GM21360 (cell line): ENCODE results near the gene SYPL2.
A peak's percentile ranks its signal among the peaks of the same experiment; 100 is the strongest.

Source experiments
- ATAC-seq: cut with Tn5 transposase; IDR thresholded peaks from one replicate; pipeline ENCODE4 v1.9.1; 2021; ENCODE audit warnings: mild to moderate bottlenecking, moderate library complexity; ENCODE audit not compliant: unreplicated experiment

The SYPL2 gene

DNA sequence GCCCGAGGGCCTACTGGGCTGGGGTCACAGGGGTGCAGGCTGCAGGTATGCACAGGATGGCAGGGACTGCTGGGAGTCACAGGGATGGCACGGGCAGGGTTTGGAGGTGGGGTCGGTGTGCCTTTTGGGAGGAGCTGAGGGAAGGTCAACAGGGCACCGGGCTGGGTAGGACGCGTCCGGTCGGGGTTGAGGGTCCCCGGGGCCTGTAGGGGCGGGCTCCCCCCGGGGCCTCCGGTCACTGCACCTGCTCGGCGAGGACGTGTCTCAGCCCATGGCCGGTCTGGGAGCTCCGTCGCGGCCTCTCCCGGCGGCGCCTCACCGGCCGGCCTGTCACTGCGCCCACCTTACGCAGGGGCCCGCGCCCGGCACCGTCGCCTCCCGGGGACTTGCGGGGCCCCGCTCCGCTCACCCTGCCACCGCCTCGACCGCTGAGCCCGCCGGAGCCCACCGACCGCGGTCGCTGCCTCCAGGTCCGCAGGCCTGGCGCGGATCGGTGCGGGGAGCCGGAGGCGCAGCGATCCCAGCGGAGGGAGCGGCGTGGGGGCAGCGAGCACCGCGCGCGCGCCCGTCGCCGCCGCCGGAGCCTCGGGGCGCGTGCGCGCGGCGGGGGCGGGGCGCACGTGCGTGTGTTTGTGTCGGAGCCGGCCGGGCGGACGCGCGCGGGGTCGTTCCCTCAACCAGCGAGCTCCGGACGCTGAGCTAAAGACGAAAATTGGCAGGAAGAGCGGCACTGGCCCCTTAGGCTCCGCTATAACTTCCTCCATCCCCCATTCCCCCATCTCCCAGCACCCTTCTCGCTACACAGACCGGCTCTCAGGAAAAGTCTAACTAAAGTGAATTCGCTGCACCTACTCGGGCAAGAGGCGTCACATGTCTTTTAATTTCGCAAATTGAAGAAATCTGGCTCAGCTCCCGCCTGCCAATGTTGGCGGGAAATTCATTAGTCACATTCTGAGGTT lies 43.1 kb downstream of the SYPL2 start, which contains the start of gene AMIGO1:
Gene AMIGO1, minus strand, starts transcription at position 552 of the 959 bp plus-strand sequence. CDS start 815 bp downstream, outside the sequence.
- no peak for ATAC-seq

DNA sequence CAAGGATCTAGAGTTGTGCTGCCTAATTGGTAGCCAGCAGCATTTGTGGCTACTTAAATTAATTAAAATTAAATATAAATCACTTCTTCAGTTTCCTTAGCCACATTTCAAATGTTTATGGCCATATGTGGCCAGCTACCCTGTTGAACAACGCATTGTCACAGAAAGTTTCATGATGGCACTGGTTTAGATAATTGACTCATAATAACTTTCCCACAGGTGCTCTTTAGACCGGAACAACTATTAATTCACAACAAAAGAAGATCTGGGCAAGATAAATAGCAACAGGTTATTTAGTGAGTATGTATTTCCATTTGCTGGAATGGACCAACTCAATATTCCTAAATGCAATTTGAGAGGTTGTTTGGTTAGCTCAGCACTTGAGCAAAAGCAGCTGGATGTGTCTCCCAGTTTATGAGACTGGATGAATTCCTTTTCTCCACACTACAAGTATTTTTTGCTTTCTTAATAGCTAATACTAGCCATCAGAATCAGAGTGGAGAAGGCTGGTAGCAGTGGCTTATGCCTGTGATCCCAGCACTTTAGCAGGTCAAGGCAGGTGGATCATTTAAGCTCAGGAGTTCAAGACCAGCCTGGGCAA lies 46.9 kb downstream of the SYPL2 start:
- no peak for ATAC-seq

DNA sequence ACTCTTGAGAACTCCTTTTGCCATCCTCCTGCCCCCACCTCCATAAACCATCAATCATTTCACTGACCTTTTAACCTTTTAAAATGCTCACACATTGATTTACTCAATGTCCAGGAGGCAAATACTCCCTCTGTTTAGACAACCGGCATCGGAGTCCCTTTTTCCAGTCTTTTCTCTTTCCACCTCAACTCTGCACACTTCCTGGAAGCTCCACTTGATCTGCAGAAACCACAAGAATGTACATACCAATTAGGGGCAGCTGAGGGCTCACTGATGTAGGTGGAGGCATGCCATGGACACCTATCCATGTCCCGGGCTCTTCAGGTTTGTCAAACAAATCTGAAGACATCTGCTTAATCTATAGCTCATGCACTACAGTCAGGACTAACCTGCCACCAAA lies 48.5 kb downstream of the SYPL2 start:
- no peak for ATAC-seq

DNA sequence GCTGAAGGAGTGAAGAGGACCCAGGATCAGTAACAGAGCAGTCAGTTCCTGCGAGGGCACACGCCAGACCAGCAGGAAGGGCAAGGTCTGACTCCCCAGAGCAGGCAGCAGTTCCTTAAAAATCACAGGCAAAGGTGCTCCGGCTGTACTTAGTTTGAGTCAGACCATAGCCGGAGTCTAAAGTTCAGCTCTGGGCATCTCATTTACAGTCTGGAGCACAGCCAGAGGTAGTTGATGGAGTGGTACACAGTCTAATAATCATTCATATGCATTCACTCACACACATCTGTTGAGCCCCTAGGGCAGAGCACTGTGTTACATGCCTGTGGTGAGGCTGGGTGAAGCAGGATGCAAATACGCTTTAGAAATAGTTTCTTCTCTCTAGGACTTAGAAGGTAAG lies 50.5 kb downstream of the SYPL2 start:
- ATAC-seq, result no peak

DNA sequence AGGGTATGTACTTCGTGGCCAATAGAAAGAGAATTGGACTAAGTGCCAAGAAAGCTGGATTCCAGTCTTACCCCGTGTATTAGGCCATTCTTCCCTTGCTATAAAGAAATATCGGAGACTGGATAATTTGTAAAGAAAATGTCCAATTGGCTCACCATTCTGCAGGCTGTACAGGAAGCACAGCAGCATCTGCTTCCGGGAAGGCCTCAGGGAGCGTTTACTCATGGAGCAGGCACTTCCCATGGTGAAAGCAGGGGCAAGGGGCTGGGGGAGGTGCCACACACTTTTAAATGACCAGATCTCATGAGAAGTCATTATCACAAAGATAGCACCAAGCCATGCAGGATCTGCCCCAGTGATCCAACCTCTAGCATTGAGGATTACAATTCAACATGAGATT lies 51.0 kb downstream of the SYPL2 start:
- ATAC-seq, result no peak

DNA sequence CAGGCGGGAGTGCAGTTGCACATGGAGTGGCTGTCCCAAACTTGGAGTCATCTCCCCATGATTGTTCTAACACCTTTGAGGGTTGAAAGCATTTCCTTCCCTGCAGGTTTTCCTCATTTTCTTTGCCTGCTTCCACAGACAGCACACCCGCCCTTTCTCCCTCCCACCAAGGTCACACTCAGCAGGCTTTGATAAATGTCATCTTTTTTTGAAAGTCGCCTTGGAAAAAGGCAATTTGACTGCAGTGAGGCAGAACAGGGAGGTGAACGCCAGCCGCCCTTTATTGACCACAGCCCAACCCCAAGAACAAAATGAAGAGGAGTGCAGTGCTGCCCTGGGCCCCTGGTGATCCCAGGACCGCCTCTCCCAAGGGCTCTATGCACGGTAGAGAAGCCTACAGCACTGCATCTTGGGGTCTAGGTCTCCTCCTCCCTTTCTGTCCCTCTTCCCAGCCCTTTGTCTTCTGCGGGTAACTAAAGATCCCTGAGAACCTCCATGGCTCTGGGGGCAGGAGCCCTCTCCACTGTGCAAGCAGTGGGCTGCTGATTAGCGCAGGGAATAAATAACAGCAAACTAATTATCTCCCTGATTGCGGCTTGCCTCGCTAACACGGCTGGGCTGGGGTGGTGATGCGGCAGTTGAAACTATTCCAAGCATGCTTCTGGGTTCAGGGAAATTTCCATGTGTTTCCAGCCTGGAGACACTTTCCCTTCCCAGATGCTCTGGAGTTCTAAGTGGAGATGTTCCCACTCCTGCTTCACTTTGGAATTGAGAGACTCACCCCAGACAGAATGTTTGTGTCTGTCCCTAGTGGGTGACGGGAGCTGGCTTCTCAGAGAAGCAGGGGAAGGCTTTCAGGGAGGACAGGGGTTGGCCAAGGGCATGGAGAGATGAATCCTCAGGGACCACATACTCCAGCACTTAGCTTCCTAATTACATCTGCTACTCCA lies 54.9 kb downstream of the SYPL2 start:
- ATAC-seq, result no peak

DNA sequence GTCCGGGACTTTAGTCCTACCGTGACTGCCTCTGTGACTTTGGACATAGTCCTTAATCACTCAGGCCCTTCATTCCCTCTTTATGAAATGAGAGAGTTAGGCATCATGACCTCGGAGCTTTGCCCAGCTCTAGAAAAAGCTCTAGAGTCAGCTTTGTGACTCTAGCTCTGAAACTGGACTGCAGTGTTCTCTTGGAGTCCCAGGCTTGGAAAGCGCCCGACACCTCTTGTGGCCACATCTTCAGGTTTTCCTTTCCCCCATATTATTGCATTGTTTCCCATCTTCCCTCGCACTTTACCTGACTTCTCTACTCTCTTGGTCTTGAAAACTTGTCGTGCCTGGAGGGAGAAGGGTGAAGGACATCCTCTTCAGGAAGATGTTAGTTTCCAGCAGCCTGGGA lies 55.7 kb downstream of the SYPL2 start:
- ATAC-seq, result no peak

DNA sequence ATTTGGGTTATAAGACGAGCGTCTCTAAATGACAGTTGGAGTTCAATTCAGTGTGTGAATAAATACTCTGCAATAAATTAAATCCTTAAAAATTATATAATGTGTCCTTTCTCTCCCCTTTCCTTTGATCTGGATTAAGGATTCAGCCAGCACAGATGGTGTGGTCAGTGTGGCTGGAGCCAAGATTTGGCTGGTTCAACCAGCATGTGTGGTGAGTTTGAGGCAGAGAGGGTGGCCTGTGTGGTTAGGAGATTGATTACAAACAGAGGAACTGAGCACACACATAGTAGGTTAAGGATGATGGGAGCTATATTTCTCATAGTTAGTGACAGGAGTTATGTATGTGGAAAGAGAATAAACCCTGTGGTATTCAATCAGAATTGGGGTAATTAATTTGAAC lies 57.4 kb downstream of the SYPL2 start:
- no peak for ATAC-seq

DNA sequence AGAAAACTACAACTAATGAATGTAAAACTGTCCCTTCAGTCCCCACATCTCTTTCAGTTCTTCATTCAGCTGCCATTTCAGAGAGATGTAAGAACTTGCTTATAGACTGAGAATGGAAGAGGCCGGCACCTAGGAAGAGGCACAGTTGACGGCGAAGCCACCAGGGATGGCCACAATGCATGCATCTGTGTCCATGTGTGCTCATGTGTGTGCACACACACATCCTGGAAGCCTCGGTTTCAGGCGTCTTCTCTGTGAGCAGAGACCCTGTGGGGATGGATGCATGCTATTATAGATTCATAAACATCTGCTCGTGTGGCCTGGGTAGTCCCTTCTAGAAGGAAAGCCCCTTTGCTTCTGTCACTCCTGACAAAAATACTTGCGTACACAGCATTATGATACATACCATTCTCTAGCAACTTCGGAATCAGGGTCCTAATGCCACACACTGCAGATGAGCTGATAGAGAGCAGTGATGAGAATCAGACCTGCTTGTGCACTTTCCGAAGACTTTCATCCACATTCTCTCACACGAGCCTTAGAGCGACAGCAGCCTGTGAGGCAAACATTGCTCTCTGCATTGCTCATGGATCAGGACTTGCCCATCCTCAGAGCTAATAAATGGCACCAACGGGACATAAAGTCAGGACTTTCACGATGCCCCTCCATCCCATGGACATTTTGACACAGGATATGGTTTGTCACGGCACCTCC lies 60.9 kb downstream of the SYPL2 start:
- ATAC-seq, result peak; percentile 54

DNA sequence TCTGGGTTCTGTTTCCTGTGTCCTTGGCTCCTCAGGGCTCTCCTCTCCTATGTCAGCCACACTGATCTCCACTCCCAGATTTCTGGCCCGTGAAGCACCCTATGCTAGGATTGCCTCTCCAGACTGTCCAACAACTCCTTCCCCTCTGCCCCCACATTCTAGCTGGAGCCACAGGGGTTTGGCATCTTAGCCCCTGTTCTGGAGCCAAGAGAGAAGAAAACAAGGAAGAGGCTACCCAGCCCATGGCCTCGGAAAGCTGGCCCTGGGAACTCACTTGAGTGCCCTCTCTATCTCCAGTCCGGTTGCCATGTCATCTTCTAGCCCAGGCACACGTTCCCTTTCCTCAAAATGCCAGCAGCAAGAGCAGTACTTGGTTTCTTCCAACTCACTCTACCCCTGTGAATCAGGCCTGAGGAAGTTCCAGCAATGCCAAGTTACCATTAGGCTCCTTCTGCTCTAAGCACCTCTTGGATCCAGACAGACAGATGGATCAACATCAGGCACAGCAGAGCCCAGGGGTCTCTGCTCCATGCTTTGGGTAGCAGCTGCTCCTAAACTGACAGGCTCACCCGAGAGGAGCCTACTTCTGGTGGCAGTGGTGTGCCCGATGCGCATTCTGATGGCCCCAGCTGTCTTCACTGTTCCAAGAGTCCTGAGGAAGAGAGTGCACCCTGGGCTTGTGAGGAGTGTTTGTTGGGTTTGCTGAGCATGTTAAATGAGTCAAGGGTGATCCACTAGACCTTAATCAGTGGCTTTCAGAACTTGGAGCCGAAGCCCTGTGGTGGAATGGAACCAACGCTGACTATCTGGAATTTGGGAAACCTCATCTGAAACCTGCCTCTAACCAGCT lies 61.7 kb downstream of the SYPL2 start:
- ATAC-seq, result no peak

DNA sequence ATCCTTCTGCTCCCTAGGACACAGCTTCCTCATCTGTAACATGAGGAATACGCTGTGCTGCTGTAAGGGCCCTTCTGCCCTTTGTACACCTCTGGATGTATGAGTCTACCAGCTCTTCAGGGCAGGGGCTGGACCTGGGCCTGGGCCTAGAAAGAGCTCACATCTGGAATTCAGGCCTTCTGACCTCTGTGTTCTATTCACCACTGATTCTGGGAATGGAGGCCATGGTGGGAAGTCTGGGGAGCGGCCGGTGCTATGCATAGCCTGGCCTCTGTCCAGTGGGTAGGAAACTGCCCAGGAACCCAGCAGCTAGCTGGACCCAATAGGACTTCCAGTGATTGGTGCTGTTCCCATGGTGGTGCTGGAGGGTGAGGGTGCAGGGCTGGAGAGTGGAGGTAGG lies 62.4 kb downstream of the SYPL2 start:
- ATAC-seq, result no peak

DNA sequence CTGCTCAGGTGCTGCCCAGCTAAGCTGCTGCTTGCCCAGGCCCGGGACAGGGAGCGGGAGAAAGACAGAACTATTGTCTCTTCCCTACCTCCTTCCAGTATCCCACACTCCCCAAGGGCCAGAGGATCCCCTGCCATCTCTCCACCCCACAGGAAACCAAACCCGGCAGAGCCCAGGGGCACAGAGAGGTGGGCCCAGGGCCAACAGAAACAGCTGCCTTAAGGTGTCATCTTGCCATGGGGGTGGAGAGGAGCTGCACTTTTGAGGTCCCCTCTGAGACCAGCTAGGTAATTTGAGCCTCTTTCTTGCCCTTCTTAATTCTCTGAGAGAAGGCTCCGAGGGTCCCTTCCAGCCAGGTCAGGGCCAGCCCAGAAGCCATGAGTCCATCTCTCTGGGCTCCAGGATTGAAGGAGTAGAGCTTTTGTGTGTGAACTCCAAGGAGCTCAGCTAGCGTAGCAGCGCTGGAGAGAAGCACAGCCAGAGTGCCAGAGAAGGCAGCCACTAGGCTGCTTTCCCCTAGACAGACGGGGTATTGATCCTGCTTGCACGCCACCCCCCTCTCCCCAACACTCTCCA lies 63.6 kb downstream of the SYPL2 start:
- ATAC-seq, result no peak

DNA sequence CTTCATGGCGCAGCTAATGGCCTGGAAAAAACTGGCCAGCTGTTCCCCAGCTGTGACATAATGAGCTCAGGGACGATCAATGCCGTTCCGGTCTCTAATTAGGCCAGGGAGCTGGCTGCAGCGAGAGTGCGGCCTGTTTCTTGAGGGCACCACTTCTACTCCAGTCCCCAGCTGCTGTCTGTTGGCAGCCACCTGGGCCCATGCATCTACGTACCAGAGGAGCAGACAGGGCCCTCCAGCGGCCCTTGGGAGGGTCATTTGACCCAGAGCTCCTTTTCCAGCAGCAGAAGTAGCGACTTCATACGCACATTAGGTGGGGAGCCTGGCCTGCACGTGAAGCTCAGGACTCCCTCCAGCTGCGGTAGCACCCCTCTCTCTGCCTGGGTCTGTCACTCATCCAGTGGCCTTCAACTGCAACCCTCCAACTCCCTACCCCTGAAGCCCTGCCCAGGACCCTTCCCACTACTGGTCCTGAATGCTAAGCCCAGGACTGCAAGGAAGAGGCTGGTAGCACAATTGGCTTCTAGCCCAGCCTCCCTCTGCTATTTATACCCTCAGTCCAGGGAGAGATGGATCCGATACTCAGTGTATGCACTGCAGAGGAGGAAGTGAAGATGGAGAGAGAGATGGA lies 64.2 kb downstream of the SYPL2 start:
- ATAC-seq, result no peak

DNA sequence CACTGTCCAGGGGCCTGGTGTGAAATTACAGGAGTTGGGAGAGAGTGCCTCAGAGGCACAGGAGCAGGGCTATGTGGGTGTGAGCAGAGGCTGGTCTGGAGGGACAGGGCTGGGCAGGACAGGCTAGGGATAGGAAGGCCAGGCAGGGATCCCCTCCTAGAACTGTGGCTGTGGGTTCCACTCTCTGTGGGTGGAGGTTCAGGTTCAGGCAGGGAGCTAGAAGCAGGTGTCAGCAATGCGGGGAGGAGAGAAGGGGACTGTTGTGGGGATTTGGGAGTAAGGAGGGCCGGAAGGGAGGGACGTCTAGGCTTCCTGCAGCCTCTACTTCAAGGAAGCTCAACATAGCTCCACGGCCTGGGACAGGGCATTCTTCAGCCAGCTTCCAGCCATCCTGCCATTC lies 65.0 kb downstream of the SYPL2 start:
- no peak for ATAC-seq
